ENCODE data around the gene IFITM2.
"Not testable (repeated sequence)": the region's sequence is repeated elsewhere in the genome, so short reads cannot be mapped to it uniquely, and the experiment has no call there.

Gene IFITM2

GRCh38 chr11:342328-342727 is 34.7 kb downstream of the IFITM2 start:
- DNase-seq (ENCODE audit: low spot score): no peak

GRCh38 chr11:344836-345578 is 37.4 kb downstream of the IFITM2 start:
- DNase-seq (ENCODE audit: low spot score): no peak

- DNase-seq (ENCODE audit: low spot score): no peak
Observed at GRCh38 chr11:346529-346928, 38.9 kb downstream of the IFITM2 start.

- not testable (repeated sequence) for DNase-seq (ENCODE audit: low spot score)
Observed at GRCh38 chr11:349270-349954, 41.8 kb downstream of the IFITM2 start.

GRCh38 chr11:350033-350722 is 42.6 kb downstream of the IFITM2 start:
- not testable (repeated sequence) for DNase-seq (ENCODE audit: low spot score)

- DNase-seq (ENCODE audit: low spot score): no peak
Observed at GRCh38 chr11:350723-351255, 43.2 kb downstream of the IFITM2 start.

GRCh38 chr11:351411-351810 is 43.8 kb downstream of the IFITM2 start:
- no peak for DNase-seq (ENCODE audit: low spot score)

- DNase-seq (ENCODE audit: low spot score): no peak
Observed at GRCh38 chr11:352456-353031, 44.9 kb downstream of the IFITM2 start.

- no peak for DNase-seq (ENCODE audit: low spot score)
Observed at GRCh38 chr11:353179-353873, 45.7 kb downstream of the IFITM2 start.

GRCh38 chr11:355581-356458 is 48.2 kb downstream of the IFITM2 start:
- peak; percentile 83 for DNase-seq (ENCODE audit: low spot score)

- no peak for DNase-seq (ENCODE audit: low spot score)
Observed at GRCh38 chr11:356610-357009, 49.0 kb downstream of the IFITM2 start.

- no peak for DNase-seq (ENCODE audit: low spot score)
Observed at GRCh38 chr11:357582-357981, 50.0 kb downstream of the IFITM2 start.

GRCh38 chr11:358129-358800 is 50.6 kb downstream of the IFITM2 start:
- DNase-seq (ENCODE audit: low spot score): no peak
